Small intestine (tissue), 7 donors: ENCODE results near the gene SLC15A1. TPM values are rescaled to one million over a fixed set of nuclear protein-coding genes. Genes with fewer than 3 reads are reported as not detected.

Experiments used
- DNase-seq, 2 donors: peaks; one replicate each; pipeline versions ENCODE4 v3.0.0 to v3.0.0-alpha.2; 2013
- FAIRE-seq: peaks from 2 replicates; lab custom pipeline; 2012; peaks lifted over from hg19 to GRCh38; lab: Jason Lieb, UNC
- H3K27ac ChIP-seq, 3 donors: one replicate each; pipeline ENCODE4 v1.5.1; 2013; ENCODE audit warnings: low read length in 2 of 3, mild to moderate bottlenecking in 2 of 3, control low read depth in 1 of 3, inconsistent platforms in 1 of 3, low read depth in 1 of 3, moderate library complexity in 1 of 3
- H3K27me3 ChIP-seq, 3 donors: one replicate each; pipeline ENCODE4 v1.6.1; 2013; ENCODE audit warnings: low read length in 3 of 3, inconsistent platforms in 1 of 3; ENCODE audit not compliant: control insufficient read depth in 3 of 3, insufficient read depth in 3 of 3
- H3K36me3 ChIP-seq, 3 donors: one replicate each; pipeline ENCODE4 v1.6.1; 2013; ENCODE audit warnings: low read length in 3 of 3, inconsistent platforms in 1 of 3, low read depth in 1 of 3, mild to moderate bottlenecking in 1 of 3, moderate library complexity in 1 of 3; ENCODE audit not compliant: control insufficient read depth in 3 of 3, insufficient read depth in 2 of 3
- H3K4me1 ChIP-seq, 3 donors: one replicate each; pipeline ENCODE4 v1.6.1; 2013; ENCODE audit warnings: low read length in 2 of 3, inconsistent platforms in 1 of 3, low read depth in 1 of 3, mild to moderate bottlenecking in 1 of 3, moderate library complexity in 1 of 3; ENCODE audit not compliant: control insufficient read depth in 3 of 3, insufficient read depth in 2 of 3
- H3K4me3 ChIP-seq, 3 donors: one replicate each; pipeline ENCODE4 v1.5.1; 2013; ENCODE audit warnings: low read length in 3 of 3, control low read depth in 1 of 3, inconsistent platforms in 1 of 3, low read depth in 1 of 3, mild to moderate bottlenecking in 1 of 3, moderate library complexity in 1 of 3
- H3K9me3 ChIP-seq, 2 donors: one replicate each; pipeline ENCODE4 v1.6.1; 2013; ENCODE audit warnings: low read depth in 1 of 2, low read length in 1 of 2; ENCODE audit not compliant: control insufficient read depth in 2 of 2, insufficient read depth in 1 of 2
- WGBS, 3 donors: extraction: QIAGEN DNeasy Blood & Tissue Kit; methylation state at CpG; one replicate each; pipeline ENCODE4 v1.1.7; 2013; 5-methylcytosine and 5-hydroxymethylcytosine counted together
- polyA plus RNA-seq, 4 donors: library from polyadenylated mRNA; stranded (reverse) in 3 of 4; unstranded in 1 of 4; fragments of 200-250 nt in 3 of 4; fragments of 120-200 nt in 1 of 4; gene quantifications; one replicate each; pipeline versions ENCODE4 v1.2.1 to v1.2.3, GENCODE V29; 2013
- donor health status: healthy with polysubstance abuse.
- donor health status: control.
- donor health status: control.
- donor health status: Bipolar disorder and iron deficiency.
- donor health status: healthy.

Gene SLC15A1
- polyA plus RNA-seq, 4 donors = 36.9 to 422 (median 281) TPM

DNA sequence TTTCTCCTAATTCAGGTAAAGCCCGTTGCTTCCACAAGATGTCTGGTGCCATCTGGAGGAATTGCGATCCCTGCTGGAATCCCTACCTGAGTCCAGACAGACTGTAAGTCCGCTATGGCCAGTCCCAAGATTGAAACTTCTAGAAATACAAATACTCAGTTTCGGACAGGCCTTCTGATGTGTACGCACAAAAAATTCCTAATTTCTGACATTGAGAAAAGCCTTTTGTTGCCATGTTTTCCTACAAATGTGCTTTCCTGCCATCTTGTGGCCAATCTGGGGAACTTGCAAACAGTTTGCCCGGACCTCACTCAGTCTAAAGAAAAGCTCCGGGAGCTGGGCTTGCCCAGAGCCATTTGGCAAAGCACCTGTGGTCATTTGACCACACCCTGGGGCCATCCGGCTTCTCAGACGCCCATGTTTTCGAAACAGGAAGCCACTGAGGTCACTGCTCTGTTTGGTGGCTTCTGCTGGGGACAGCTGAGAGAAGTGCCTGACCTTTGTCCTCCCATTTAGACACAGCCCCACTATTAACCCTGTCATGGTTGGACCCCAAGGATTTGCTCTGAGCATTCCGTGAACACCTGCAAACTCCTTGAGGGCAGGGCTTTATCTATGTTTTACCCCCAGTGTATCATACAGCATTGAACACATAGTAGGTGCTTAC, 79.4 kb downstream of the SLC15A1 start:
- H3K27ac ChIP-seq = peak overlapping the region in 1 of 3 donors; percentile 39
- WGBS, 3 donors = 5 to 17% (median 8%) methylated on average over 11 of the region's 11 CpGs
- FAIRE-seq (no peak), DNase-seq (peak; percentile 78 to 83)
- peak overlapping the region in 1 of 3 donors; percentile 21 for H3K4me3 ChIP-seq
- peaks cover 0 to 22% (median 0%) of the 10 kb centered on the region in 3 donors for H3K4me1 ChIP-seq
- H3K27me3 ChIP-seq = no peaks in the 10 kb centered on the region
- no peaks in the 10 kb centered on the region for H3K36me3 ChIP-seq
- H3K9me3 ChIP-seq = no peaks in the 10 kb centered on the region

DNA sequence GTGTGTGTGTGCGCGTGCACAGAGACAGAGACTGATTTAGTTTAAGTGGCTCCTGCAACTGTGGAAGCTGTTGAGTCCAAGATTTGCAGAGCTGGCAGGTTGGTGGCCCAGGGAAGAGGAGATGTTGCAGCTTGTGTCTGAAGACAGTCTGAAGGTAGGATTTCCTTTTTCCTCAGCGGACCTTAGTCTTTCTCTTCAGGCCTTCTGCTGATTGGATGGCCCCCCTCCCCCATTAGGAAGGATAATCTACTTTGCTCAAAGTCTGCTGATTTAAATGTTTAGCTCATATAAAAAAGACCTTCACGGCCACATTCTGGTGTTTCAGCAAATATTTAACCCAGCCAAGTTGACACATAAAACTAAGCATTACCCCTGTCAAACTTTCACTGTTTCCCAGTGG, 84.3 kb downstream of the SLC15A1 start:
- H3K27me3 ChIP-seq = no peaks in the 10 kb centered on the region
- peak in 1 of 2 donors; percentile 54 for DNase-seq
- no peak overlapping the region for H3K27ac ChIP-seq
- no peaks in the 10 kb centered on the region for H3K36me3 ChIP-seq
- peaks cover 2 to 37% (median 9%) of the 10 kb centered on the region in 3 donors for H3K4me1 ChIP-seq
- H3K4me3 ChIP-seq = no peak overlapping the region
- WGBS, 3 donors = 88 to 92% (median 91%) methylated on average over 4 of the region's 4 CpGs
- no peak for FAIRE-seq
- no peaks in the 10 kb centered on the region for H3K9me3 ChIP-seq

DNA sequence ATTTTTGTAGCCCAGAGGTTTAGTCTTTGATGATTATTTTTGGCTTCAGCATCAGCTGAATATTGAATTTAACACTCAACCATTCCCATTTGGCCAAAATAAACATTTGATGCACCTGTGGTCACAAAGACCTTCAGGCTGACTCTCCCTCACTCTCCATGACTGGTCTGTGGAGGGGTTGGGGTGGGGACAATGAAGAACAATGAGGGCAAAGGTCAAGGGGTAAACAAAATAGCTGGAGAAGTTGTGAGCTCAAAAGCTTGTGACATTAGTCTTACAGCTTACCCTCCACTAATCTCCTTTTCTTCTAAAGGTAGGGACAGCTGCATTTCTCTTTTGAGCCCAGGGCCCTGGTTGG, 86.9 kb downstream of the SLC15A1 start:
- no peaks in the 10 kb centered on the region for H3K27me3 ChIP-seq

DNA sequence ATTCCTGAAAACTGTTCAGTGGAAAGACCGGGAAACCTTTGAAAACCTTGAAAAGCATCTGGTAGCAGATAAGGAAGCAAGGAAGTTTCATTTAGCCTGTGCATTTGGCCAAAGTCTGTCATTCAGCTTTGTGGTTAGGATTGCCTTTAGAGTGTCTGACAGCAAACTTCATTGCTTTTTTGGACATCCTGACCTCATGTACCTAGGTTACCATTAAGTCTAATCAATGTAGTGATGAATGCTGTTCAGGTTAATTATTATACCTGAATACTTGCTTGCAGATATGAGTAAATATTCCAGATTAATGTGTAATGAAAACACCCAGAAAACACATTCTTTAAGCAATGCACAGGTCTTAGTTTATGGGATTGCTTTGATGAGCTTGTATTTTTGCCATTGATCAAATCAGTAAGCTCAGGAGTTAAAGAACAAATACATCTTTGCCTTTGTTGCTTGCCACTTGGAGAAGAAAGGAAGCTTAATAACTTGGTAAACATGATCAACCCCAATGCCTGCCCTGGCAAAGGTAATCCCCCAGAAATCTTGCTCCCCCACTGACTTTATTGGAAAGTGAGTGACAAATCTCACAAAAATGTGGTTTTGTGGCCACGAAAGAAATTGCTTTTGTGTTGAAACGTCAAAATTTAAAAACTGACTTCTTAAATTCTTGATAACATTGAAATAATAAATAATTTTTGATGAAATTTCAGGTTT, 87.4 kb downstream of the SLC15A1 start:
- DNase-seq (peak; percentile 35 to 69), FAIRE-seq (no peak)
- Histone ChIP-seq H3K9me3 (no peaks in the 10 kb centered on the region), H3K27me3 (no peaks in the 10 kb centered on the region), H3K27ac (peak overlapping the region in 1 of 3 donors; percentile 37), H3K4me1 (peaks cover 2 to 26% (median 9%) of the 10 kb centered on the region in 3 donors), H3K36me3 (no peaks in the 10 kb centered on the region), H3K4me3 (no peak overlapping the region)
- 25 to 48% (median 41%) methylated on average over 3 of the region's 3 CpGs for WGBS, 3 donors

More for the DNA sequence above, 86.9 kb downstream of the SLC15A1 start:
- Histone ChIP-seq H3K4me3 (no peak overlapping the region), H3K4me1 (peaks cover 2 to 26% (median 9%) of the 10 kb centered on the region in 3 donors), H3K27ac (no peak overlapping the region), H3K9me3 (no peaks in the 10 kb centered on the region), H3K36me3 (no peaks in the 10 kb centered on the region)
- DNase-seq (no peak), FAIRE-seq (no peak)

DNA sequence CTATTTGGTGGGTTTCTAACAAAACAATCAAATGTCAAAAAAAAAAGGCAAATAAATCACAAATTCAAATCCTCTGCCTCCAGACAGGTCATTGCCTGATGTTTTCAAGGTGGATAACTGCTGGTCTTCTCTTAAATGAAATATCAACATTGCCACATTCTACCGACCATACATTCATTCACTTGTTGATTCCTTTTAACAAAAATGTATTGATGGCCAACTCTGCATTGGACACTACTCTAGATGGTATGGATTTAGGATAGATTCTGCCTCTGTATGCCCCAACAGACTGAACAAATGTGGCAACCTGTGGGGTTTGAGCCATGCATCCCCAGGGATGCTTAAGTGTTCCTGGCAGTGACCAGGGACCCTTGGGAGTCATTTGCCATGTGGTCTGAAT, 88.0 kb downstream of the SLC15A1 start:
- Histone ChIP-seq H3K27ac (peak overlapping the region in 1 of 3 donors; percentile 37), H3K27me3 (no peaks in the 10 kb centered on the region), H3K9me3 (no peaks in the 10 kb centered on the region), H3K4me3 (no peak overlapping the region), H3K4me1 (peaks cover 2 to 26% (median 9%) of the 10 kb centered on the region in 3 donors), H3K36me3 (no peaks in the 10 kb centered on the region)
- FAIRE-seq (no peak), DNase-seq (no peak)
- WGBS, 3 donors = 48 to 82% (median 74%) methylated on average over 1 of the region's 1 CpG

DNA sequence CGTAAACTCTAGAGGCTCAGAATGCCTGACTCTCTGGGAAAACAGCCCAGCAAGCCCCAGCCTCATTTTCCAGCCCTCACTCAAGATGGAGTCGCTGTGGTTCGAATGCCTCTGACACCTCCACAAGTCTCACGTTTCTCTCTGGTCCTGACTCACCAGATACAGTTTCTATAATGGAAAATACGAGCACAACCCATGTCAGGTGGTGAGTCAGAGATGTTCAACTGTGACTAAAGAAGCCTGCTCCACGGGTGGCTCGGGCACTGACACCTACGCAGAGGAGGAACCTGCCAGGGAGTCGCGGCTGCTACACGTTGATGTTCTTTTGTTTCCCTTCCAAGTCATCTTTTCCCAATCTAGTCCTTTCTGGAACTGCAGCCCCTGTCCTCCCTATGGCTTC, 88.4 kb downstream of the SLC15A1 start:
- Histone ChIP-seq H3K9me3 (peaks cover 0 to 3% of the 10 kb centered on the region in 2 donors), H3K4me1 (peaks cover 2 to 26% (median 9%) of the 10 kb centered on the region in 3 donors), H3K27me3 (no peaks in the 10 kb centered on the region), H3K4me3 (no peak overlapping the region), H3K27ac (no peak overlapping the region), H3K36me3 (no peaks in the 10 kb centered on the region)
- FAIRE-seq (no peak), DNase-seq (no peak)
- 53 to 73% (median 63%) methylated on average over 11 of the region's 11 CpGs for WGBS, 3 donors

DNA sequence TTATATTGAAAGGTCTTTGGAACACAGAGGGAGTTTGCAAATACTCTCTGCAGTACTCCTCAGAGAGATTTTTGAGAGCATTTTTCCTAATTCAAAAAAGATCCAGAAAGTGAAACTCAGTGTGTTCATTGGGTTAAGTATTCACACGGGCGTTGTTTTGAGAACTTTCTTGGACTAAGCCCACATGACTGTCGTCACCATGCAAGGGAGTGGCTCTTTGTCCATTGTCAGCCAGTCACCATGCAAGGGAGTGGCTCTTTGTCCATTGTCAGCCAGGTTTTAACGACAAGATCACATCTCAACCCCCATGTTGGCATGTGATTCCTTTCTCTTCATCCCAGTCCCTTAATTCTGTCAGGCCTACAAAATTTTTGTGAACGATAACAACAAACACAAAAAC, 94.3 kb downstream of the SLC15A1 start:
- peaks cover 0 to 2% (median 0%) of the 10 kb centered on the region in 3 donors for H3K4me1 ChIP-seq
- FAIRE-seq (no peak), DNase-seq (peak in 1 of 2 donors; percentile 59)
- H3K4me3 ChIP-seq = no peak overlapping the region
- peak overlapping the region in 1 of 3 donors; percentile 7 for H3K27ac ChIP-seq
- H3K36me3 ChIP-seq = no peaks in the 10 kb centered on the region
- H3K27me3 ChIP-seq = no peaks in the 10 kb centered on the region
- WGBS, 3 donors = 34 to 43% (median 39%) methylated on average over 5 of the region's 5 CpGs
- peaks cover 0 to 3% of the 10 kb centered on the region in 2 donors for H3K9me3 ChIP-seq

DNA sequence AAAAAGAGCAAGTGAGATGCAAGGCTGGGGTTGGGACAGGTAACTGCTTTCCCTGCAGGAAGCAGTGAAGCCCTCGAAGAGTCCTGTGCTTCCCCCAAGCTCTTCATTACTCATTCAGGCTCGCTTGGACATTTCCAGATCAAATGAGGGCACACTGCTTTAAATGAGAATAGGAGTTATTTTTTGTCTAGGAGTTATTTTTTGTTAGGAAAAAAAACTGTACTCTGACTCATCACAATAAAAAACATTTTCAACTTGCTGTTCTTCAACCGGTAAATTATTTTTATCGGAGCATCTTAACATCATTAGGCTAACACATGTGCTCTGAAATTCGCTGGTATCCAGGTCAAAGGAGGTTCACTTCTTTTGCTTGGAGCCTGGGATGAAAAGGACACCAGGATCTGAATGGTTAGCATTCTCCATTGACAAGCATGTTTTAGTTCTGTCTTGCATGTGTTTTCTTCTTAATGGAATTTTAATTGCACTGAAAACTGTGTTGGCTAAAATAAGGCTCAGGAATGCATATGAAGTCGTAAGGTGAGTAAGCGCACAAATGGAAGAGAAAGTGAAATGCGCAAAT, 94.9 kb downstream of the SLC15A1 start:
- H3K36me3 ChIP-seq = no peaks in the 10 kb centered on the region
- no peak for FAIRE-seq
- peaks cover 0 to 3% of the 10 kb centered on the region in 2 donors for H3K9me3 ChIP-seq
- DNase-seq = no peak
- no peaks in the 10 kb centered on the region for H3K27me3 ChIP-seq
- 75 to 80% (median 76%) methylated on average over 8 of the region's 8 CpGs for WGBS, 3 donors
- H3K4me3 ChIP-seq = no peak overlapping the region
- H3K4me1 ChIP-seq = peaks cover 0 to 8% (median 0%) of the 10 kb centered on the region in 3 donors
- peak overlapping the region in 1 of 3 donors; percentile 7 for H3K27ac ChIP-seq
